Mesothelial cell of epicardium (in vitro differentiated cells): ENCODE measurements around the gene NAPG. TPM values are rescaled to one million over a fixed set of nuclear protein-coding genes. Genes with fewer than 3 reads are reported as not detected.

Experiments
- DNase-seq, 2 experiments: peaks; one replicate each; pipeline ENCODE4 v3.0.0; 2021; ENCODE audit warnings: low spot score in 2 of 2; ENCODE audit not compliant: unreplicated experiment in 2 of 2
- H3K27ac Mint-ChIP-seq: 2 replicates; pipeline ENCODE4 v1.8.0; 2021; ENCODE audit warnings: mixed read lengths
- H3K27me3 Mint-ChIP-seq: 2 replicates; pipeline ENCODE4 v1.8.0; 2021; ENCODE audit warnings: low read depth, mixed read lengths
- H3K36me3 Mint-ChIP-seq: 2 replicates; pipeline ENCODE4 v1.8.0; 2021; ENCODE audit warnings: mixed read lengths
- H3K4me1 Mint-ChIP-seq: 2 replicates; pipeline ENCODE4 v1.8.0; 2021; ENCODE audit warnings: mixed read lengths
- H3K4me3 Mint-ChIP-seq: 2 replicates; pipeline ENCODE4 v1.8.0; 2021; ENCODE audit warnings: mild to moderate bottlenecking, moderate library complexity, mixed read lengths
- H3K9me3 Mint-ChIP-seq: 2 replicates; pipeline ENCODE4 v1.8.0; 2021; ENCODE audit warnings: mixed read lengths
- CTCF ChIP-seq: fragments of 200-600 bp; sonication (generic); IDR thresholded peaks from one replicate; pipeline ENCODE4 v1.5.0; 2021; ENCODE audit warnings: antibody characterized with exemption; ENCODE audit not compliant: unreplicated experiment
- total RNA-seq: library from RNA; stranded (reverse); gene quantifications from 3 replicates; pipeline ENCODE4 v1.2.1, GENCODE V29; 2021

The NAPG gene
- total RNA-seq, 1 donor from 2014 or later, result 27.2 TPM

GRCh38 chr18:10519999-10520935 is 5.6 kb upstream of the NAPG start:
- peaks cover 24% of the 10 kb centered on the region for H3K4me1 Mint-ChIP-seq
- H3K4me3 Mint-ChIP-seq, result no peak overlapping the region
- DNase-seq, result peak; percentile 54 to 77
- peaks cover 4% of the 10 kb centered on the region for H3K9me3 Mint-ChIP-seq
- no peaks in the 10 kb centered on the region for H3K27me3 Mint-ChIP-seq
- peak; percentile 52 for TF ChIP-seq CTCF
- H3K36me3 Mint-ChIP-seq, result no peaks in the 10 kb centered on the region
- H3K27ac Mint-ChIP-seq, result peak overlapping the region; percentile 10

- Mint-ChIP-seq H3K27ac (no peak overlapping the region), H3K36me3 (no peaks in the 10 kb centered on the region), H3K4me3 (no peak overlapping the region), H3K9me3 (peaks cover 4% of the 10 kb centered on the region), H3K27me3 (no peaks in the 10 kb centered on the region), H3K4me1 (peaks cover 21% of the 10 kb centered on the region)
- TF ChIP-seq CTCF, result no peak
- no peak for DNase-seq
These were observed 4.3 kb upstream of the NAPG start for GRCh38 chr18:10521566-10521965.

GRCh38 chr18:10522574-10522973 is 3.3 kb upstream of the NAPG start:
- DNase-seq, result no peak
- peaks cover 31% of the 10 kb centered on the region for H3K4me1 Mint-ChIP-seq
- peaks cover under 1% of the 10 kb centered on the region for H3K9me3 Mint-ChIP-seq
- no peak for TF ChIP-seq CTCF
- no peaks in the 10 kb centered on the region for H3K36me3 Mint-ChIP-seq
- no peak overlapping the region for H3K4me3 Mint-ChIP-seq
- H3K27ac Mint-ChIP-seq, result no peak overlapping the region
- no peaks in the 10 kb centered on the region for H3K27me3 Mint-ChIP-seq

- Mint-ChIP-seq H3K4me1 (peaks cover 31% of the 10 kb centered on the region), H3K27me3 (no peaks in the 10 kb centered on the region), H3K27ac (no peak overlapping the region), H3K4me3 (no peak overlapping the region), H3K9me3 (no peaks in the 10 kb centered on the region), H3K36me3 (no peaks in the 10 kb centered on the region)
- no peak for DNase-seq
- TF ChIP-seq CTCF, result no peak
These were observed 2.3 kb upstream of the NAPG start for GRCh38 chr18:10523544-10523943.

GRCh38 chr18:10524507-10525370 is 1.1 kb upstream of the NAPG start:
- Mint-ChIP-seq H3K4me3 (peak overlapping the region; percentile 97), H3K4me1 (peaks cover 26% of the 10 kb centered on the region), H3K9me3 (no peaks in the 10 kb centered on the region), H3K27me3 (no peaks in the 10 kb centered on the region), H3K27ac (peak overlapping the region; percentile 65), H3K36me3 (no peaks in the 10 kb centered on the region)
- DNase-seq, result no peak
- TF ChIP-seq CTCF, result no peak
